ENCODE data around the gene CDC42BPB.

Gene CDC42BPB

DNA sequence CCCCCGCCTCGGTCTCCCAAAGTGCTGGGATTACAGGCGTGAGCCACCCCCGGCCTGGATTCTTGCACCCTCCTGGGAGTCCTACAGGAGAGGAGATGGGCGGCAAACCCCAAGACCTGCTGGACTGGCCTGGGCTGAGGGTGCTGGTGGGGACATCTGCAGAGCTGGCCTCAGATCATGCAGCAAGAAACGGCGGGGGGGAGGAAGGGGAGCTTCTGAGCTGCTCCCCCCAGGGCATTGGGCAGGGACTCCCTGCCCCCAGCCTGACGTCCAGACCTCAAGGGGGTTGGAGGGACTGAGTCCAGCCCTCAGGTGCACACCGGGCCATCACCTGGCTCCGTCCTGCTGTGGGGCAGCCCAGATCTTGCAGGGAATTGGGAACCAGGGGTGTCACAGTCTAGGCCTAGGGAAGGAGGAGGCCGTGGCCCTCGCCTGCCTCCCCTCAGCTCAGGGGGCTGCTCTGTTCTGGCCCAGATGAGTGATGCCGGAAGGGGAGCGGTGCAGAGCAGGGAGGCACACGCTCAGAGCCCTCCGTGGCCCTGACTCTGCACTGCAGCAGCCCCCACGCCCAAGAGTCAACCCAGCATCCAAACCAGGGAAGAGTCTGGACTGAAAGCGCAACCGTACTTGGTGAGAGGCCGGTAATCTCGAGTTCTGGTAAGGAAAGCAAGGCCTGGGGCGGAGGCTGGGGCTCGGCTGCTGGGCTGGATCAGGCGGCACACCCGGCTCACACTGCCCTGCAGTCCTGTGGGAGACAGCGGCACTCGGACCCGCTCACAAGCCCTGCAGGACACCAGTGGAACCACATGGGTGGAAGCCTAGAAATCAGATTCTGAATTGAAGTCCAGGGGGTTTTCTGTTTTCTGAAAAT, 143.8 kb downstream of the CDC42BPB start:
- in situ Hi-C loops (cut with HindIII; ENCODE audit: low pct_unique_long_range_greater_than_20kb, low sequenced_read_pairs): no loop called here
- TF ChIP-seq JUND (IDR thresholded peaks at IDR 0.05; ENCODE audit: low read depth): no peak
- DNase-seq (ENCODE audit: low read depth in 1 of 2, low spot score in 1 of 2): no peak

GRCh38 chr14:102911991-102912761, 145.2 kb downstream of the CDC42BPB start:
- no peak for DNase-seq (ENCODE audit: low read depth in 1 of 2, low spot score in 1 of 2)
- in situ Hi-C loops (cut with HindIII; ENCODE audit: low pct_unique_long_range_greater_than_20kb, low sequenced_read_pairs): no loop called here
- no peak for TF ChIP-seq JUND (IDR thresholded peaks at IDR 0.05; ENCODE audit: low read depth)

GRCh38 chr14:102911541-102911951, 145.8 kb downstream of the CDC42BPB start:
- in situ Hi-C loops (cut with HindIII; ENCODE audit: low pct_unique_long_range_greater_than_20kb, low sequenced_read_pairs): no loop called here
- no peak for TF ChIP-seq JUND (IDR thresholded peaks at IDR 0.05; ENCODE audit: low read depth)
- DNase-seq (ENCODE audit: low read depth in 1 of 2, low spot score in 1 of 2): no peak

DNA sequence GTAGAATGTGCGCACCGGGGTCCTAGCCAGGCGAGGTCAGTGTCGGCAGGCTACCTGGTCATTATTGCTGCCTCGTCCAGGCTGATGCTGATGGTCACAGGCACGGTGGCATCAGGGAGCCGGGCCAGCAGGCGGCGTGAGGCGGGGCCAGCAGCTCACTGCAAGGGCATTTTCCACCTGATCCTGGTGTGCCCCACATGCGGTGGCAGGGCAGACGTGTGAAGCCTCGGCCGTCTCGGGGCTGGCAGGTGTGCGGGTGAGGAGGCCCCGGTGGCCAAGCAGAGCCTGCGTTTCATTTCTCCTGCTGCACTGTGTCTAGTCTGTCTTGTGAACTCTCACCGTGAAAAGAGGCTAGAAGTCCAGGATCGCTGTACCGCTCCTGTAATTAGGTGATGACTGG, 146.9 kb downstream of the CDC42BPB start:
- no peak for DNase-seq (ENCODE audit: low read depth in 1 of 2, low spot score in 1 of 2)
- in situ Hi-C loops (cut with HindIII; ENCODE audit: low pct_unique_long_range_greater_than_20kb, low sequenced_read_pairs): no loop called here
- TF ChIP-seq JUND (IDR thresholded peaks at IDR 0.05; ENCODE audit: low read depth): no peak

GRCh38 chr14:102909911-102910310, 147.4 kb downstream of the CDC42BPB start:
- in situ Hi-C loops (cut with HindIII; ENCODE audit: low pct_unique_long_range_greater_than_20kb, low sequenced_read_pairs): no loop called here
- DNase-seq (ENCODE audit: low read depth in 1 of 2, low spot score in 1 of 2): no peak
- TF ChIP-seq JUND (IDR thresholded peaks at IDR 0.05; ENCODE audit: low read depth): no peak

DNA sequence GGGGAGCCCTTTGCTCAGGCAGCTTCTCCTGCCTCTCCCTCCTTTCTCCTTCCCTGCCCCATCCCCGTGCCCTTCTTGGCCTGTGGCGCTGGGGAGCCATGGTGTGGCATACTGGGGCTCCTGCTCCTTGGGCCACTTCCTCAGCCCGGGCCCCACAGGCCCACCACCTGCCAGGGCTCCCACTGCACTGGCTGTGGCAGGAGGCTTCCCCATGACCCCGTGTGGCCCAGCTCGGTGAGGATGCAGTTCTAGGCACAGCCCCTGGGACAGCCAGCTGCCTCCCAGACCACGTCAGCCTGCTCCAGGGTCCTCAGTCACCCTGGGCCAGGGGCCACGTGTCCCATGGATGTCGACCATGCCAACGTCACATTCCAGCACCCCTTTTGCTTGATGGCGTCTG, 147.9 kb downstream of the CDC42BPB start:
- in situ Hi-C loops (cut with HindIII; ENCODE audit: low pct_unique_long_range_greater_than_20kb, low sequenced_read_pairs): no loop called here
- no peak for DNase-seq (ENCODE audit: low read depth in 1 of 2, low spot score in 1 of 2)
- TF ChIP-seq JUND (IDR thresholded peaks at IDR 0.05; ENCODE audit: low read depth): no peak

- no peak for DNase-seq (ENCODE audit: low read depth in 1 of 2, low spot score in 1 of 2)
- TF ChIP-seq JUND (IDR thresholded peaks at IDR 0.05; ENCODE audit: low read depth): no peak
- in situ Hi-C loops (cut with HindIII; ENCODE audit: low pct_unique_long_range_greater_than_20kb, low sequenced_read_pairs): no loop called here
Observed at GRCh38 chr14:102908766-102909455, 148.4 kb downstream of the CDC42BPB start.

GRCh38 chr14:102907980-102908730, 149.2 kb downstream of the CDC42BPB start:
- no peak for DNase-seq (ENCODE audit: low read depth in 1 of 2, low spot score in 1 of 2)
- no peak for TF ChIP-seq JUND (IDR thresholded peaks at IDR 0.05; ENCODE audit: low read depth)
- in situ Hi-C loops (cut with HindIII; ENCODE audit: low pct_unique_long_range_greater_than_20kb, low sequenced_read_pairs): no loop called here

GRCh38 chr14:102907303-102907844, 150.0 kb downstream of the CDC42BPB start:
- no peak for TF ChIP-seq JUND (IDR thresholded peaks at IDR 0.05; ENCODE audit: low read depth)
- no peak for DNase-seq (ENCODE audit: low read depth in 1 of 2, low spot score in 1 of 2)
- in situ Hi-C loops (cut with HindIII; ENCODE audit: low pct_unique_long_range_greater_than_20kb, low sequenced_read_pairs): no loop called here

GRCh38 chr14:102906616-102907302, 150.6 kb downstream of the CDC42BPB start:
- no peak for DNase-seq (ENCODE audit: low read depth in 1 of 2, low spot score in 1 of 2)
- TF ChIP-seq JUND (IDR thresholded peaks at IDR 0.05; ENCODE audit: low read depth): no peak
- in situ Hi-C loops (cut with HindIII; ENCODE audit: low pct_unique_long_range_greater_than_20kb, low sequenced_read_pairs): no loop called here

Data from T47D (cell line).